ENCODE measurements around the gene DISP1. TPM values are rescaled to one million over a fixed set of nuclear protein-coding genes. Genes with fewer than 3 reads are reported as not detected.

DISP1 gene
- total and polyA plus RNA-seq, 2 experiments from 2014 or later = 7.0 to 10.4 TPM

- Histone ChIP-seq H3K4me1 (ENCODE audit: low read depth) (no peaks in the 10 kb centered on the region), H3K27ac (no peak overlapping the region), H3K4me3 (no peak overlapping the region), H3K36me3 (no peaks in the 10 kb centered on the region), H3K9me3 (ENCODE audit: low read depth) (no peaks in the 10 kb centered on the region), H3K27me3 (no peaks in the 10 kb centered on the region)
- TF ChIP-seq CTCF (IDR thresholded peaks at IDR 0.05; ENCODE audit: low read depth, low read length) = no peak
- peak in 1 of 2 donors; percentile 59 for DNase-seq (ENCODE audit: low read depth in 1 of 2, low spot score in 1 of 2)
Observed at GRCh38 chr1:222798116-222798515, 16.7 kb upstream of the DISP1 start.

- H3K4me1 ChIP-seq (ENCODE audit: low read depth) = no peaks in the 10 kb centered on the region
- no peak overlapping the region for H3K27ac ChIP-seq
- DNase-seq (ENCODE audit: low read depth in 1 of 2, low spot score in 1 of 2) = no peak
- H3K36me3 ChIP-seq = no peaks in the 10 kb centered on the region
- H3K27me3 ChIP-seq = no peaks in the 10 kb centered on the region
- H3K9me3 ChIP-seq (ENCODE audit: low read depth) = no peaks in the 10 kb centered on the region
- no peak overlapping the region for H3K4me3 ChIP-seq
- no peak for TF ChIP-seq CTCF (IDR thresholded peaks at IDR 0.05; ENCODE audit: low read depth, low read length)
Observed at GRCh38 chr1:222798975-222799374, 15.9 kb upstream of the DISP1 start.

- Histone ChIP-seq H3K4me1 (ENCODE audit: low read depth) (no peaks in the 10 kb centered on the region), H3K27me3 (no peaks in the 10 kb centered on the region), H3K36me3 (no peaks in the 10 kb centered on the region), H3K9me3 (ENCODE audit: low read depth) (no peaks in the 10 kb centered on the region), H3K27ac (no peak overlapping the region), H3K4me3 (no peak overlapping the region)
- DNase-seq (ENCODE audit: low read depth in 1 of 2, low spot score in 1 of 2) = no peak
- TF ChIP-seq CTCF (IDR thresholded peaks at IDR 0.05; ENCODE audit: low read depth, low read length) = no peak
Observed at GRCh38 chr1:222801067-222801466, 13.8 kb upstream of the DISP1 start.

- no peak for TF ChIP-seq CTCF (IDR thresholded peaks at IDR 0.05; ENCODE audit: low read depth, low read length)
- DNase-seq (ENCODE audit: low read depth in 1 of 2, low spot score in 1 of 2) = no peak
- no peak overlapping the region for H3K4me3 ChIP-seq
- no peaks in the 10 kb centered on the region for H3K27me3 ChIP-seq
- peaks cover 6% of the 10 kb centered on the region for H3K4me1 ChIP-seq (ENCODE audit: low read depth)
- no peaks in the 10 kb centered on the region for H3K9me3 ChIP-seq (ENCODE audit: low read depth)
- no peaks in the 10 kb centered on the region for H3K36me3 ChIP-seq
- no peak overlapping the region for H3K27ac ChIP-seq
Observed at GRCh38 chr1:222811671-222812070, 3.2 kb upstream of the DISP1 start.

GRCh38 chr1:222813866-222814535 is 838 bp upstream of the DISP1 start:
- Histone ChIP-seq H3K4me1 (ENCODE audit: low read depth) (peaks cover 6% of the 10 kb centered on the region), H3K4me3 (peak overlapping the region; percentile 61), H3K36me3 (no peaks in the 10 kb centered on the region), H3K9me3 (ENCODE audit: low read depth) (no peaks in the 10 kb centered on the region), H3K27ac (no peak overlapping the region), H3K27me3 (no peaks in the 10 kb centered on the region)
- DNase-seq (ENCODE audit: low read depth in 1 of 2, low spot score in 1 of 2) = no peak
- TF ChIP-seq CTCF (IDR thresholded peaks at IDR 0.05; ENCODE audit: low read depth, low read length) = no peak

Data from cardiac muscle cell (in vitro differentiated cells and primary cell).